ENCODE measurements around the gene JAGN1.
"Not testable (repeated sequence)": the region's sequence is repeated elsewhere in the genome, so short reads cannot be mapped to it uniquely, and the experiment has no call there.

Gene JAGN1

DNA sequence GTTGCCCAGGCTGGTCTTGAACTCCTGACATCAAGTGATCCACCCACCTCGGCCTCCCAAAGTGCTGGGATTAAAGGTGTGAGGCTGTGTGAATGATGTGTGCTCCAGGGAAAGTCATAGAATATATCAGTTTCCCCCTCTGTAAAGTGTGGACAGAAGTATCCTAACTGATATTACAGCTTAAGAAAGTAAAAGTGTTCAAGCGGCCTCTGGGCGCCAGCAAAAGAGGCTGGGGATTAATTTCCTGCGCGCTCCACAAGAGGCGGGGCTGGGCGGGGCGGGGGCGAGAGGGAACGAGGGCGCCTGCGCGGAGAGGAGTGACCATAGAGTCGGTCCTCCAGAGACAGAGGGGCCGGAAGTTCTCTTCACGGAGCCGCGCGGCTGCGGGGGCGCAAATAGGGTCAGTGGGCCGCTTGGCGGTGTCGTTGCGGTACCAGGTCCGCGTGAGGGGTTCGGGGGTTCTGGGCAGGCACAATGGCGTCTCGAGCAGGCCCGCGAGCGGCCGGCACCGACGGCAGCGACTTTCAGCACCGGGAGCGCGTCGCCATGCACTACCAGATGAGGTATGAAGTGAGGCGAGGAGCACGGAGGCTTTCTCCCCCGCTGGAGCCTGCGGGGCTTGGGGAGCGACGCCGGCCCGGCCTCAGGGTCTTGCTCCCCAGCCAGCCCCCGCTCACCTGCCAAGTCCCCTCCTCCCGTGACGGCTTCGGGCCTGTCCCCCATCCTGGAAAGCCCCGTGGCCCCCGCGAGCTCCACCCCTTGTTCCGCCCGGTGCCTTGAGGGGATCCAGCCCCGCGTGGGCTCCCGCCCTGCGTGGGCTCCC is at the start of gene JAGN1:
JAGN1 (plus strand) TSS at position 362 of the 823 bp plus-strand sequence; CDS start at position 475, 113 bp downstream.
- in situ Hi-C loops (cut with MboI; ENCODE audit: low sequenced_read_pairs): no loop called here

DNA sequence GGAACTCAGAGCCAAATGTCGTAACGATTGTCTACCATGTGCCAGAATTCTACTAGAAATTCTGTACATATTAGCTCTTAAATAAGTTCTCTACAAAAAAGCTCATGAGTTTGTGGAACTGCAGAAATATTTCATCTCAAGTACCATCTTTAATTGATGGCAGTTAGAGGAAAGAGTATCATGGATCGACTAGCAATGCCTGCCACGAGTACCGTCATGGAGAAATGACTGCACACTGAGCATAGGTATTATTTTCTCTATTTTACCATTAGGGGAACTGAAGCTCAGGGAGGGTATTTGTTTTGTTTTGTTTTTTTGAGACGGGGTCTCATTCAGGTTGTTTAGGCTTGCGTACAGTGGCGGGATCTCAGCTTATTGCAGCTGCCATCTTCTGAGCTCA is 49.4 kb upstream of the JAGN1 start:
- in situ Hi-C loops (cut with MboI; ENCODE audit: low sequenced_read_pairs): no loop called here

DNA sequence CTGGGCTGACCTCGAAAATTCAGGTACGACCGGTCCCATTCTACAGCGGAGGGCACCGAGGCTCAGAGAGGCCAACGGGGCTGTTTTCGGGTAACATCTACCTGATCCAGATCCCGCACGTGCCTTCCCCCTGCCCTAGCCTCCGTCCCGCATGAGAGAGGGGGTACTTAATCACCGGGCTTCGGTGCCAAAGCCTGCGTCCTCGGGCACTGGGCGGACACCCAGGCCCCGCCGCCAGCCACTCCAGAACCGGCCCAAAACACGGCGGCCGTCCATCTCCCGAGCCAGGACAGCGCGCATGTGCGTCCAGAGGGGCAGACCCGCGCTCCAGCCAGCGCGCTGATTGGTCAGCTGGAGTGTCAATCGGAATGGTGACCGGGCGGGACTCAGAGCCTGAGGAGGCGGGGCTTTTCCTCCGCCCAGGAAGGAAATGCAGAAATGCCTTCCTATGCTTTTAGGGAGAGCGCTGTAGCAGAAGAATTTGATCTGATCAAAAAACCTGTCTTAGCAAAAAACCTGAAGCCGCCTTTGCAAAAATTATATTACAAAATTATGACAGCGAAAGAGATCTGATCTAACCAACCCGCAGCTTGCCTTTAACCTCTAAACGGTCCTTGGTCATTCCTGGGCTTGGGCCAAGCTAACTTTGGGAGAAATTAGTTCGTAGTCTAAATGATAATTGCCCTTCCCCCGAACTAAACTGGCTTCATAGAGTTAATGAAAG is 46.5 kb upstream of the JAGN1 start, which contains the start of gene RPUSD3:
RPUSD3 (minus strand) TSS at position 294 of the 724 bp plus-strand sequence; CDS start at position 276, 18 bp downstream.
- in situ Hi-C loops (cut with MboI; ENCODE audit: low sequenced_read_pairs): no loop called here

DNA sequence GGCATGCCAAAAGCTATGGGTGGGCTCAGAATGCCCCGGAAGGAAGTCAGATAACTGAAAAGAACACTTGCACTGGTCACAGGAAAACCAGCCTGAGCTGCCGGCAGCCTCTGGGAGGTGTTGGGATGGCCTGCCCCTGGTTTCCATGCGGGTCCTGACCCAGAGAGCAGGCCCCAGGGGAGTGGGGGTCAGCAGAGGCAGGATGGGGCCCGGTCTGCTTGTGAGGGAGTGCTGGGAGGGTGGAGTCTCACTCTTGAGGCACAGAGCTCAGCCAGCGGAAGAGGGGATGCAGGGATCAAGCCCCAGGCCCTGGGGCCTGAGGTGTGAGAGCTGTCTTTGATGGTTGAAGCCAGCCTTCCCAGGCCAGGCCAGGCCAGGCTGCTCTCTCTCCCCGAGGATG is 44.2 kb upstream of the JAGN1 start:
- in situ Hi-C loops (cut with MboI; ENCODE audit: low sequenced_read_pairs): no loop called here

DNA sequence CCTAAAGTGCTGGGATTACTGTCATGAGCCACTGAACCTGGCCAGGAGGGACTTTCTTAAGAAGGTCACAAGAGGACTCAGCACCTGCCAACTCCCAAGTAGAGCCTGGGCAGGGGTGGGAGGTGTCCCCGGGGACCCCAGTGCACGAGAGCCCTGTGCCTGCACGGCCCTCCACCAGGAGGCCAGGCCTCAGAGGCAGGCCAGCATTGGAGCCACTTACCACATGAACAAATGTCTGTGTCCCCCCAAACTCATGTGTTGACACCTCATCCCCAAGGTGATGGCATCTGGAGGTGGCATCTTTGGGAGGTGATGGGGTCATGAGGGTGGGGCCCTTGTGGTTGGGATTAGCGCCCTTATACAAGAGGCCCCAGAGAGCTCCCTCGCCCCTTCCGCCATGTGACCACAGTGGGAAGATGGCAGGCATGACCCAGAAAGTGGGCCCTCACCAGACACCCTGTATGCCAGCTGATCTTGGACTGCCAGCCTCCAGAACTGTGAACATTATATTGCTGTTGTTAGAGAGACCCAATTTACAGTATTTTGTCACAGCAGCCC is 43.4 kb upstream of the JAGN1 start:
- in situ Hi-C loops (cut with MboI; ENCODE audit: low sequenced_read_pairs): no loop called here

DNA sequence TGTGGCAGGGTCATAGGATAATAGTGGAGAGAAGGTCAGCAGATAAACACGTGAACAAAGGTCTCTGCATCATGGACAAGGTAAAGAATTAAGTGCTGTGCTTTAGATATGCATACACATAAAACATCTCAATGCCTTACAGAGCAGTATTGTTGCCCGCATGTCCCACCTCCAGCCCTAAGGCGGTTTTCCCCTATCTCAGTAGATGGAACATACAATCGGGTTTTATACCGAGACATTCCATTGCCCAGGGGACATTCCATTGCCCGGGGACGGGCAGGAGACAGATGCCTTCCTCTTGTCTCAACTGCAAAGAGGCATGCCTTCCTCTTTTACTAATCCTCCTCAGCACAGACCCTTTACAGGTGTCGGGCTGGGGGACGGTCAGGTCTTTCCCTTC is 42.5 kb upstream of the JAGN1 start:
- in situ Hi-C loops (cut with MboI; ENCODE audit: low sequenced_read_pairs): not testable (repeated sequence)

DNA sequence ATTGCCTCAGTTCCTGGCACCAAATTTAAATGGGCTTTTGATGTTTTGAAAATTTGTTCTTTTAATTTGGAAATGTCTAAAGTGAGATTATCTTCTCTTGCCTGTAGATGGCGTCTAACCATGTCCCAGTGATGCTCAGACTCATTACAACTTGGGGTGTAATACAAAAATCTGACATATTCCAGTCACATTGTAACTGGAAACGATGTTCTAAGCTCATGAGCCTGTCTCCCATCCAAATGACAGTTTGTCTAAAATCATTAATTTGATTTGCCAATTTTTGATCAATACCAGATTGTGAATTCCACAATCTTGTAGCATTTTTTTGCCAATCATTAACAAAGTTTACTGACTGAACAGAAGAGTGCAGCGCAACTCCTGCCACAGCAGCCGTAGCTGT is 41.5 kb upstream of the JAGN1 start:
- in situ Hi-C loops (cut with MboI; ENCODE audit: low sequenced_read_pairs): not testable (repeated sequence)

DNA sequence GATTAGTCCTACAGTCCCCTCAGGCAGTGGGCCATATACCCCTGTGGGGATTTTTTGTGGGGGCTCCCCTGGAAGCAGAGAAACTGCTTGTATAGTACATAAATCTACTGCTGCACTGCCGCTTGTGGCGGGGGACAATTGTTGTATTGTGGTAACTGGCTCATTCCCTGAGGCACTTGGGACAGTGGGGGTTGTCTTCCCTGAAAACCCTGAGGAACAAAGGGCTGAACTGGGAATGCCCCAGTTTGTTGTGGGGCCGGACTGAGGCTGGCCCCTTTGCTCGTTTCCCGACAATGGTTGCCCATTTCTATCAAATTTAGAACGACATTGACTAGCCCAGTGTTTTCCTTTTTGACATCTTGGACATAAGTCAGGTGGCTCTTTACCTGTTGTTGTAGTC is 39.0 kb upstream of the JAGN1 start:
- in situ Hi-C loops (cut with MboI; ENCODE audit: low sequenced_read_pairs): not testable (repeated sequence)

DNA sequence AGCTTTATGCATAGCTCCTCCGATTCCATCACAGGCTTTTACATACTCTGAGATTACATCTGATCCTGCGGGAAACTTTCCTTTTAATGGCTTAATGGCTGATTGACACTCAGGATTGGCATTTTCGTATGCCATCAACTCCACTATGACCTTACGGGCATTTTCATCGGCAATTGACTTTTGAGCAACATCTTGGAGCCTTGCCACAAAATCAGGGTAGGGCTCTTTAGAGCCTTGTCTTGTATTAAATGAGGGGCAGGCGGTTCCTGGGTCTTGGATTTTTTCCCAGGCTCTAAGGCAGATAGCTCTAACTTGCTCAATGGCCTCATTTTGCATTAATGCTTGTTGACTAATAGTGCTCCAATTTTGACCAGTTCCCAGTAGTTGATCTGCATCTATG is 38.5 kb upstream of the JAGN1 start:
- in situ Hi-C loops (cut with MboI; ENCODE audit: low sequenced_read_pairs): not testable (repeated sequence)

DNA sequence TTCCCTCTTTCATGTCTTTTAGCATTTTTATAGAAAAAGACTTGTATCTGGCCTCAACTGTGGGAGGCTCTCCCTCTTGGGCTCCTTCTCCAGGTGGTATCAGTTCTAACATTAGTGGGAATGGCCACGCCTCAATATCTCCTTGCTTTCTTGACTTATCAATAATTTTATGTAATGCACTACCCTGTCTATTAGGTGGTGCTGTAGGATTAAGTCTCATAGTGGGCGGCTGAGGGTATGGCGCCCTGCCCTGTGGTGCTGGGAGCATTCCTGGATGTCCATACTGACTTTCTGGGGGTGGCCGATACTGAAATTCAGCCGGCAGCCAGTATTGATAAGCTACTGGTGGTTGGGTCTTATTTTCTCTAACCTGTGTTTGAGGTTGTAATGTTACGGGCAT is 37.9 kb upstream of the JAGN1 start:
- in situ Hi-C loops (cut with MboI; ENCODE audit: low sequenced_read_pairs): no loop called here

DNA sequence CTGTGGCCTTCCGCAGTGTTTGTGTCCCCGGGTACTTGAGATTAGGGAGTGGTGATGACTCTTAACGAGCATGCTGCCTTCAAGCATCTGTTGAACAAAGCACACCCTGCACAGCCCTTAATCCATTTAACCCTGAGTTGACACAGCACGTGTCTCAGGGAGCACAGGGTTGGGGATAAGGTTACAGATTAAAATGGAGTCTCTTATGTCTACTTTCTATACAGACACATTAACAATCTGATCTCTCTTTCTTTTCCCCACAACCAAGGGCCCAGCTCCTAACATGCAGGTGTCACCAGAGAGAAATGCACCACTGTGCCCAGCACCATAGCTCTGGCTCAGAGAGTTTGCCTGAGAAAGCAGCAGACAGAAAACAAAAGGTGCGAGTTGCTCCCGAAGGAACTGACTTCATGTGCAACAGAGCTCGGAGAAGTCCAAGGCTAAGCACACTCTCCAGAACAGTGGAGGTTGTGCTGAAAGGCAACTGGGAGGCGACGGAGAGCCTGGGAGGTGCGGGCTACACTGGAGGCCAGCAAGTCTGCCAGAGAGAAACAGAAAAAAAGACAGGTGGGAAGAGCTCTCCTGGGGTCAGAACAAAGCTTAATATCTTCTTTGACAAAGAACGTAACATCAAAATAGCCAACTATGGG is 36.0 kb upstream of the JAGN1 start:
- in situ Hi-C loops (cut with MboI; ENCODE audit: low sequenced_read_pairs): not testable (repeated sequence)

DNA sequence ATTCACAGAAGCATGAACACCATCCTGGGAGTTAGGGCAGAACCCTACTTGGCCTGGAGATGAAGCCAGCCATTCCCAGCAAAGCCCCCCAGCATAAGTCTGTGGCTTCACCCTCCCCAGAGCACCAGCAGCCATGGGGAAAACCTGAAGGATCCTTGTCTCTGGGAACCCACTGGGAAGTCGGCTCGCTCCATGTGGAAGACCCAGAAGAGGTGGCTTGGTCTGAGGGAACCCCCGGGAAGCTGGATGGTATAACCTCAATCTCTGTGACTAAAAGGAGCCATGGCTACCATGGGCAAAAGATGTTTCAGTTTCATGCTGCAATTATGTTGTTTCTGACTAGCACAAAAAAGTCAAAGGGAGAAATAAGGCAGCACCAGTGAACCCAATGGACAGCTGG is 34.8 kb upstream of the JAGN1 start:
- in situ Hi-C loops (cut with MboI; ENCODE audit: low sequenced_read_pairs): no loop called here

DNA sequence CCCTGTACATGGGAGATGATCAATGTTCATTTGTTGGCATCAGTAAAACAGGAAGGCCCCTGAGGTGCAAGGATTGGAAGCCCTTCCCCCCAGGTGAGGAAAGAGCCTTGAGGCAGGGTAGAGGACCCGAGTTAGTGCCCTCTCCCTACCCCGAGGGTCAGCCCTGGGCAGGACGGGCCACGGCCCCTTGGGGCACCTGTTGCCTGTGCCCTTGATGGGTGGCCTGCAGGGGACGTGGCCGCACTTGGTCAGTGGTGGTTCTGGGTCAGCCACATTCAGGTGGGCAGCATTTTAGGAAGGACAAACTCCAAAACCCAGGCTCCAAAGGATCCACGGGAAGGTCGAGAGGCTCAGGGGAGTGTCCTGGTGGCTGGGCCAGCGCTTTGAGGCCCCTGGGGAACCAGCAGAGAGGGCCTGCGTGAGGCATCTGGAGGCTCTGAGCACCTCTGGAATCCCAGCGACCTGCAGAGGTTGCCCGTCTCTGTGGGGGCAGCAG is 30.8 kb upstream of the JAGN1 start:
- in situ Hi-C loops (cut with MboI; ENCODE audit: low sequenced_read_pairs): no loop called here

DNA sequence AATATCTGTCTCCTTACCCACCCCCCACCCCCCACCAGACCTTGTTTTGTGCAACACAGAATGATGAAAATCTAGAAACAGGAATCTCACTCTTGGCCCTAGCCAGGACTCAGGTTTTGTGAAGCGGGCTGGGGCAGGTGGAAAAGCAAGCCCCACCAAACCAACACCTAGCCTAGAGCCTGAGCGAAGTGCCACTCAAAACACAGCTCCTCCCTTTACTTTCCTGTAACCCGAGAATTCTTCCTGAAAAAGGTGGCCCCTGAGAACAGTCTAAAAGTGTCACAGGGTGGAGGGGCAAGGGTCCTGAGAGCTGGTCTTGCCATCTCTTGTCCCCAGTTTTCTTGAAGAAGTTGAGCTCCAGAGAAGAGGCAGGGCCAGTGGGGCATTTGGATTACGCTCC is 29.2 kb upstream of the JAGN1 start:
- in situ Hi-C loops (cut with MboI; ENCODE audit: low sequenced_read_pairs): no loop called here

DNA sequence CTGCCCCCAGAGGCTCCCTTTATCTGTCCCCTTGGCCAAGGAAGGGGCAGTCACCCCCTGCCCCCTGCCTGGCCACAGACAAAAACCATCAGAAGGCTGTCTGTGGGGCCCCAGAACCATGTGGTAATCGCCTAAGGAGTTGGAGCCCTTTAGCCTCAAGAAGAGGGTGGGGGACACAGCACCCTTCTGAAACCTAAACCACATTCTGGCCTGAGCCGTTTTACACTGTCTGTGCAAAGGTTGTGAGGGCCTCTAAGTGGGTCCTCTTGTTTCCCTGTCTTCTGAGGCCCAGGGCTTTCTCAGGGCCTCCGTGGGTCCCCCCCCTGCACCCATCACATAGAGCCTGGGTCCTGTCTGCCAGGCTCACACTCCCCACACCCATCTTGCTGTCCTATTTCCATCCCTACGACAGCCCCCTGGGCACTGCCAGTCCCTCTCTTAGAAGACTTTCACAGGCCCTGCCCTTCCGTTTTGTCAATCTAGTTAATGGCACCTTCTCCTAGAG is 28.7 kb upstream of the JAGN1 start:
- in situ Hi-C loops (cut with MboI; ENCODE audit: low sequenced_read_pairs): no loop called here

DNA sequence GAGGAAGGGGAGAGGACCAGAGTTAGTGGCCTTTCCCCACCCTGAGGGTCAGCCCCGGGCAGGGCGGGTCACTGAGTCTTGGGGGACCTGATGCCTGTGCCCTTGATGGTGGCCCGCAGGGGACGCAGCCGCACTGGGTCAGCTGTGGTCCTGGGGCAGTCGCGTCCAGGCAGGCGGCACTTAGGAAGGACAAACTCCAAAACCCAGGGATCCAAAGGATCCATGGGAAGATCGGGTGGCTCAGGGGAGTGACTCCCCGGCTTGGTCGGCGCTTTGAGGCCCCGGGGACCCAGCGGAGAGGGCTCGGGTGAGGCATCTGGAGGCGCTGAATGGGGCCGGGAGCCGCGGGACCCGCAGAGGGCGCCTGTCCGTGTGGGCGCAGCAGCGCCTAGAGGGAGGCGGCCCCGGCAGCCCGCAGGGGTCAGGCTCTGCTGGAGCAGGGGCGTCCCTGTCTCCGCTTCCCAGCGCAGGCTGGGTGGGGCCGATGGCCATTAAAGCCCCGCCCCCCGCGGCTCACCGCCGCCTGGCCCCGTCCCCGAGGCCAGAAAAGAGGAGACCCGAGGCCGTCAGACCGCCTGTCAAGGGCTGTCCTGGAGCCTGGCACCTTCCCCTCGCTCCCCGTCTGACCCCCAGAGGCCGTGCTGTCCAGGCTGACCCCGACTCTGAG is 27.9 kb upstream of the JAGN1 start:
- in situ Hi-C loops (cut with MboI; ENCODE audit: low sequenced_read_pairs): no loop called here

DNA sequence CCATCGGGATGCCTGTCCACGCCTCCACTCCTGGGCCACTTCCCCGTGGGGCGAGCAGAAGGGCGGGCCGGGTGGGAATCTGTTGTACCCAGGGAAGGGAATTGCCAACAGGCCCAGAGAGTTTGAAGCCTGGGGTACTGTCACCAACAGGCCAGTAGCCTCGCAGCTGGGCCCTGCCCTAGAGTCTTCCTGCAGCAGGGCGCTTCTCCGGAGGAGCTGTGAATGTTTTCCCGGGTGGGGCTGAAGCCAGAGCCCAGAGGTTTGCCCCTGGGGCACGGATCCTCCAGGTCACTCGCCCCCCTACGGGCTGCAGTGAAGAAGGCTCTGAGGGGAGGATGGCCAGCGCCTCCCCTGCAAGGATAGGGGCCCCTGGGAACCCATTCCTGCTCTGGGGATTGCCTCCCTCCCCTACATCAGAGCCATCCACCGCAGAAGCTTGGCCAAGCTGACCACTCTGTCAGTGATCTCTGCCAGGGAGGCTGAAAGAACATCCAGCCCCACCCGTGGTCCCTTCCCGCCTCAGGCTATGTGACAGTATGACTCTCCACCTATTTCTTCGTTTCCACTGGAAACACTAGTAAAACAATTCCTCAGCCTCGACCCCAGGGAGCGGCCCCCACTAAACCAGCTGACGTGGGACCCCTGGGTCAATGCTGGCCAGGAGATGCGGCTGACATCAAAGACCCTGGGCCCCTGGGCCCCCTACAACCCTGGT is 27.2 kb upstream of the JAGN1 start:
- in situ Hi-C loops (cut with MboI; ENCODE audit: low sequenced_read_pairs): no loop called here

DNA sequence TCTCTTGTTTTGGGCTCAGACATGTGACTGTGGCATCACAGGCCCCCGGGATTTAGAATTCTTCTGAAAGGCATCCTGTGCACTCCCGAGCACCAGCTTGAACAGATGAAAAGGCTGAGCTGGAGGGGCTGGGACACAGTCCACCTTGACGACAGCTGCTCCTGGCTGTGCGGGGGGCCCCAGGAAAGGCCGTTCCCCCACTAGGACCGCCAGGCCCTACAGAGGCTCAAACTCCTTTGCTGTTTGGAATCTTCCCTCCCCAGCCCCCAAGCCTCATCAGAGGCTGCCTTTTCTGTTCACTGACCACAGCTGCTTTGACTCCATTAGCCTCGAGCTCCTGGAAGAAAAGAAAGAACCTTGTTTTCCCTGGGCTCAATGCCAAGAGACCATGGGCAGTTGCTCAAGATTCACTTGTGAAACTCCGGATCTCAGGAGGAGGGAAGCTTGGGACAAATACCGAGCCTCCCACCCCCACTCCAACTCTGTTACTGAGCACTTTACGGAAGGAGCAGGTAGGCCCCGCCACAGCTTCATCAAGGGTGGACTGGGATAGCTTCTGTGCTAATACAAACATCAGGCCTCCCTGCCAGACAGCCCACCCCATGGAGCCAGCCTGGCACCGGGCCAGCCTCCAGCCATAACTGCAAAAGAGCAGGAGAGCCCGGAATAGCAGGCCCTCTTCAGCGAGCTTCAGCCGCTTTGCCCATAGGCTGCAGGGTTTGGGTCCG is 26.0 kb upstream of the JAGN1 start:
- in situ Hi-C loops (cut with MboI; ENCODE audit: low sequenced_read_pairs): no loop called here

DNA sequence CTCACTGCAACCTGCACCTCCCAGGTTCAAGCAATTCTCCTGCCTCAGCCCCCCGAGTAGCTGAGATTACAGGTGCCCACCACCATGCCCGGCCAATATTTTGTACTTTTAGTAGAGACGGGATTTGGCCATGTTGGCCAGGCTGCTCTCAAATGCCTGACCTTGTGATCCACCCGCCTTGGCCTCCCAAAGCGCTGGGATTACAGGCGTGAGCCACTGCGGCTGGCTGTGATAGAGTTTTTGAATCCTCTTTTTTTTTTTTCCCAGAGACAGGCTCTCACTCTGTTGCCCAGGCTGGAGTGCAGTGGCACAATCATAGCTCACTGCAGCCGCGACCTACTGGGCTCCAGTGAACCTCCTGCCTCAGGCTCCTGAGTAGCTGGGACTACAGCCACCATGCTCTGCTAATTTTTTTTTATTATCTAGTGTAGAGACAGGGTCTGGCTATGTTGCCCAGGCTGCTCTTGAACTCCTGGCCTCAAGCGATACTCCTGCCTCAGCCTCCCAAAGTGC is 25.2 kb upstream of the JAGN1 start:
- in situ Hi-C loops (cut with MboI; ENCODE audit: low sequenced_read_pairs): not testable (repeated sequence)
